ENCODE measurements around the gene AAR2.

AAR2 gene

GRCh38 chr20:36272547-36273220, 36.4 kb downstream of the AAR2 start:
- no peaks in the 10 kb centered on the region for H3K79me2 ChIP-seq (ENCODE audit: insufficient read depth, low read length)
- H3K27ac ChIP-seq (ENCODE audit: low read length): no peak overlapping the region
- H4K20me1 ChIP-seq (ENCODE audit: insufficient read depth, low read length): peaks cover 4% of the 10 kb centered on the region; the same call in 1 of the 2 replicates
- H3K9ac ChIP-seq (ENCODE audit: low read depth, low read length): no peak overlapping the region
- H3K4me1 ChIP-seq (ENCODE audit: insufficient read depth, low read length): no peaks in the 10 kb centered on the region
- H3K36me3 ChIP-seq (ENCODE audit: insufficient read depth, low read length): no peaks in the 10 kb centered on the region
- no peak overlapping the region for H2AFZ ChIP-seq (ENCODE audit: low read depth, low read length)
- no peak for TF ChIP-seq CTCF (IDR thresholded peaks at IDR 0.05; ENCODE audit: borderline replicate concordance, extremely low read depth, low read length, poor library complexity, severe bottlenecking)
- TF ChIP-seq EZH2 (IDR thresholded peaks at IDR 0.05; ENCODE audit: borderline replicate concordance, low read depth, low read length, severe bottlenecking): no peak
- ATAC-seq (ENCODE audit: insufficient read depth, low read depth): no peak
- no peaks in the 10 kb centered on the region for H3K27me3 ChIP-seq (ENCODE audit: insufficient read depth, low read length, poor library complexity)
- no peaks in the 10 kb centered on the region for H3K9me3 ChIP-seq (ENCODE audit: insufficient read depth, low read length, severe bottlenecking)
- H3K4me3 ChIP-seq (ENCODE audit: low read depth in 1 of 2, low read length in 2 of 2): no peak overlapping the region
- DNase-seq: no peak
- H3K4me2 ChIP-seq (ENCODE audit: insufficient read depth, low read length): no peak overlapping the region

- Histone ChIP-seq H3K4me3 (ENCODE audit: low read depth in 1 of 2, low read length in 2 of 2) (no peak overlapping the region), H3K36me3 (ENCODE audit: insufficient read depth, low read length) (no peaks in the 10 kb centered on the region), H3K27me3 (ENCODE audit: insufficient read depth, low read length, poor library complexity) (peaks cover 6% of the 10 kb centered on the region), H3K9ac (ENCODE audit: low read depth, low read length) (no peak overlapping the region), H3K79me2 (ENCODE audit: insufficient read depth, low read length) (no peaks in the 10 kb centered on the region), H2AFZ (ENCODE audit: low read depth, low read length) (no peak overlapping the region), H3K9me3 (ENCODE audit: insufficient read depth, low read length, severe bottlenecking) (no peaks in the 10 kb centered on the region), H3K27ac (ENCODE audit: low read length) (no peak overlapping the region), H3K4me2 (ENCODE audit: insufficient read depth, low read length) (no peak overlapping the region), H4K20me1 (ENCODE audit: insufficient read depth, low read length) (peaks cover 4% of the 10 kb centered on the region; the same call in 1 of the 2 replicates), H3K4me1 (ENCODE audit: insufficient read depth, low read length) (no peaks in the 10 kb centered on the region)
- TF ChIP-seq EZH2 (IDR thresholded peaks at IDR 0.05; ENCODE audit: borderline replicate concordance, low read depth, low read length, severe bottlenecking) (no peak), CTCF (IDR thresholded peaks at IDR 0.05; ENCODE audit: borderline replicate concordance, extremely low read depth, low read length, poor library complexity, severe bottlenecking) (peak; percentile 54)
- DNase-seq (peak; percentile 22), ATAC-seq (ENCODE audit: insufficient read depth, low read depth) (0 out of 3 replicates have a peak, but pooled peaks have one; percentile 39)
Observed at GRCh38 chr20:36273414-36274180, 37.3 kb downstream of the AAR2 start.

DNA sequence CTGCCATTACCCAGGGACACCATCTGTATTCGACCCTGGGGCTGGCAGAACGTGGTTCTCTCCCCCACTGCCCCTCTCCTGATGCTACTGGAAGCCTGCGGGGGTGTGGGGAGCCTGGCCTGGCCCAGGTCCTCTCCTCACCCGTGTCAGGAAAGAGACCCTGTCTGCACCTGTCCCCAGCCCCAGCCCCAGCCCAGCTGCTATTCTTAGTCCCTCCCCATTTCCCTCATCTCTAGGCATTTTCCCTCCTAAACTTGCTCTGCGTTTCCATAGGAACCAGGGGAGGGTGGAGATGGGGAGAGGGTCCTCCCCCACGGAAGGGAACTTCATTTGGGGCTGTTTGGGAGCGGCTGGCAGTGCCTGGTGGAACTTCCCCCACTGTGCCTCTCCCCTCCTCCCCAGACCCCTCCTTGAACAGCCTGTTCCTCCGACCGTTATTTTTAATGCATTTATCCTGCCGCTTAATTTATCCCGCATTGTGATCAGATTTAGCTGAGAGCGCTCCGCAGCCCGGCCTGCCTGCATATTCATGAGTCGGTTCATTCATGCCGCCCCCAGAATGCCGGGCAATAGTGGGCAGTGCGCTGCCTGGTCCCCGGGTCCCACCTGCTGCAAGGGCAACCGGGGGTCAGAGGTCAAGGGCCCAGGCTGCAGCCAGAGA, 38.0 kb downstream of the AAR2 start:
- ATAC-seq (ENCODE audit: insufficient read depth, low read depth): no peak

More for the DNA sequence above, 38.0 kb downstream of the AAR2 start:
- no peak overlapping the region for H3K27ac ChIP-seq (ENCODE audit: low read length)
- peaks cover 6% of the 10 kb centered on the region for H3K27me3 ChIP-seq (ENCODE audit: insufficient read depth, low read length, poor library complexity)
- H3K9ac ChIP-seq (ENCODE audit: low read depth, low read length): no peak overlapping the region
- no peak overlapping the region for H3K4me3 ChIP-seq (ENCODE audit: low read depth in 1 of 2, low read length in 2 of 2)
- peaks cover 4% of the 10 kb centered on the region; the same call in 1 of the 2 replicates for H4K20me1 ChIP-seq (ENCODE audit: insufficient read depth, low read length)
- H3K36me3 ChIP-seq (ENCODE audit: insufficient read depth, low read length): no peaks in the 10 kb centered on the region
- no peak overlapping the region for H2AFZ ChIP-seq (ENCODE audit: low read depth, low read length)
- no peak for TF ChIP-seq CTCF (IDR thresholded peaks at IDR 0.05; ENCODE audit: borderline replicate concordance, extremely low read depth, low read length, poor library complexity, severe bottlenecking)
- no peak for TF ChIP-seq EZH2 (IDR thresholded peaks at IDR 0.05; ENCODE audit: borderline replicate concordance, low read depth, low read length, severe bottlenecking)
- no peak overlapping the region for H3K4me2 ChIP-seq (ENCODE audit: insufficient read depth, low read length)
- no peaks in the 10 kb centered on the region for H3K79me2 ChIP-seq (ENCODE audit: insufficient read depth, low read length)
- DNase-seq: no peak
- H3K9me3 ChIP-seq (ENCODE audit: insufficient read depth, low read length, severe bottlenecking): no peaks in the 10 kb centered on the region
- no peaks in the 10 kb centered on the region for H3K4me1 ChIP-seq (ENCODE audit: insufficient read depth, low read length)

Measured in DND-41 (cell line).